SK-N-SH treated with all-trans-retinoic acid at 6 μM for 48 hours (cell line): ENCODE measurements around the gene CHRNB1.
A peak's percentile ranks its signal among the peaks of the same experiment; 100 is the strongest.

ENCODE experiments used
- ATAC-seq: fragments of 200-7000 bp; cut with Tn5 transposase; 3 replicates; pipeline ENCODE4 v1.9.1; 2020; ENCODE audit warnings: mild to moderate bottlenecking, moderate library complexity
- ARNTL ChIP-seq: fragments of 450-650 bp; formaldehyde crosslinking; IDR thresholded peaks from 2 replicates; pipeline ENCODE4 v1.5.0; 2020; ENCODE audit warnings: low read depth, mild to moderate bottlenecking, moderate library complexity, borderline replicate concordance
- BACH2 ChIP-seq: fragments of 250-450 bp; sonication (Bioruptor Pico); IDR thresholded peaks from 2 replicates; pipeline ENCODE4 v1.9.0; 2021; ENCODE audit warnings: mild to moderate bottlenecking, borderline replicate concordance
- CSDC2 ChIP-seq: fragments of 250-450 bp; sonication (Bioruptor Pico); IDR thresholded peaks from 2 replicates; pipeline ENCODE4 v1.5.0; 2020; ENCODE audit warnings: mild to moderate bottlenecking, moderate library complexity
- GLIS3 ChIP-seq: fragments of 250-450 bp; sonication (Bioruptor Pico); IDR thresholded peaks from 2 replicates; pipeline ENCODE4 v1.5.0; 2020; ENCODE audit warnings: mild to moderate bottlenecking, moderate library complexity
- ISL1 ChIP-seq: fragments of 250-450 bp; sonication (Bioruptor Pico); IDR thresholded peaks from 2 replicates; pipeline ENCODE4 v2.1.2; 2022; ENCODE audit warnings: mild to moderate bottlenecking, moderate library complexity
- OSR1 ChIP-seq: fragments of 250-450 bp; sonication (Bioruptor Pico); IDR thresholded peaks from 2 replicates; pipeline ENCODE4 v1.8.0; 2022; ENCODE audit warnings: moderate library complexity, mild to moderate bottlenecking, inconsistent platforms
- RARB ChIP-seq: fragments of 250-450 bp; sonication (Bioruptor Pico); IDR thresholded peaks from 2 replicates; pipeline ENCODE4 v1.8.0; 2021; ENCODE audit warnings: mild to moderate bottlenecking, moderate library complexity
- TCF4 ChIP-seq: fragments of 250-450 bp; sonication (Bioruptor Pico); IDR thresholded peaks from 2 replicates; pipeline ENCODE4 v1.8.0; 2021; ENCODE audit warnings: mild to moderate bottlenecking, moderate library complexity, borderline replicate concordance
- TOX ChIP-seq: fragments of 250-450 bp; sonication (Bioruptor Pico); IDR thresholded peaks from 2 replicates; pipeline ENCODE4 v1.8.0; 2021; ENCODE audit warnings: mild to moderate bottlenecking, moderate library complexity, borderline replicate concordance
- ZC3H10 ChIP-seq: fragments of 250-450 bp; sonication (Bioruptor Pico); IDR thresholded peaks from 2 replicates; pipeline ENCODE4 v1.5.1; 2021; ENCODE audit warnings: mild to moderate bottlenecking, moderate library complexity
- ZFP3 ChIP-seq: fragments of 250-450 bp; sonication (Bioruptor Pico); IDR thresholded peaks from 2 replicates; pipeline ENCODE4 v1.5.0; 2020; ENCODE audit warnings: mild to moderate bottlenecking, moderate library complexity
- ZNF565 ChIP-seq: fragments of 450-650 bp; formaldehyde crosslinking; conservative IDR thresholded peaks from 2 replicates; pipeline ENCODE4 v1.5.0; 2020; ENCODE audit warnings: low read depth, mild to moderate bottlenecking, moderate library complexity
- ZNF70 ChIP-seq: fragments of 450-650 bp; formaldehyde crosslinking; IDR thresholded peaks from 2 replicates; pipeline ENCODE4 v1.5.0; 2020; ENCODE audit warnings: mild to moderate bottlenecking, moderate library complexity
- ZNF8 ChIP-seq: fragments of 450-650 bp; formaldehyde crosslinking; IDR thresholded peaks from 2 replicates; pipeline ENCODE4 v1.5.0; 2020; ENCODE audit warnings: mild to moderate bottlenecking, moderate library complexity
- TF ChIP-seq, protein P1 (sequence below): fragments of 250-450 bp; sonication (Bioruptor Pico); IDR thresholded peaks from 2 replicates; pipeline ENCODE4 v1.5.1; 2021; ENCODE audit warnings: mild to moderate bottlenecking, moderate library complexity
- TF ChIP-seq, protein P2 (sequence below): fragments of 250-450 bp; sonication (Bioruptor Pico); IDR thresholded peaks from 2 replicates; pipeline ENCODE4 v1.5.1; 2020; ENCODE audit warnings: low read depth, mild to moderate bottlenecking, moderate library complexity
- TF ChIP-seq, protein P3 (sequence below): fragments of 250-450 bp; sonication (Bioruptor Pico); IDR thresholded peaks from 2 replicates; pipeline ENCODE4 v1.5.0; 2020; ENCODE audit warnings: mild to moderate bottlenecking, moderate library complexity
- TF ChIP-seq, protein P4 (sequence below): fragments of 250-450 bp; sonication (Bioruptor Pico); IDR thresholded peaks from 2 replicates; pipeline ENCODE4 v1.8.0; 2020; ENCODE audit warnings: mild to moderate bottlenecking, moderate library complexity, borderline replicate concordance
- TF ChIP-seq, protein P5 (sequence below): fragments of 250-450 bp; sonication (Bioruptor Pico); IDR thresholded peaks from 2 replicates; pipeline ENCODE4 v1.8.0; 2021; ENCODE audit warnings: low read depth, mild to moderate bottlenecking, moderate library complexity, borderline replicate concordance

Gene CHRNB1

DNA sequence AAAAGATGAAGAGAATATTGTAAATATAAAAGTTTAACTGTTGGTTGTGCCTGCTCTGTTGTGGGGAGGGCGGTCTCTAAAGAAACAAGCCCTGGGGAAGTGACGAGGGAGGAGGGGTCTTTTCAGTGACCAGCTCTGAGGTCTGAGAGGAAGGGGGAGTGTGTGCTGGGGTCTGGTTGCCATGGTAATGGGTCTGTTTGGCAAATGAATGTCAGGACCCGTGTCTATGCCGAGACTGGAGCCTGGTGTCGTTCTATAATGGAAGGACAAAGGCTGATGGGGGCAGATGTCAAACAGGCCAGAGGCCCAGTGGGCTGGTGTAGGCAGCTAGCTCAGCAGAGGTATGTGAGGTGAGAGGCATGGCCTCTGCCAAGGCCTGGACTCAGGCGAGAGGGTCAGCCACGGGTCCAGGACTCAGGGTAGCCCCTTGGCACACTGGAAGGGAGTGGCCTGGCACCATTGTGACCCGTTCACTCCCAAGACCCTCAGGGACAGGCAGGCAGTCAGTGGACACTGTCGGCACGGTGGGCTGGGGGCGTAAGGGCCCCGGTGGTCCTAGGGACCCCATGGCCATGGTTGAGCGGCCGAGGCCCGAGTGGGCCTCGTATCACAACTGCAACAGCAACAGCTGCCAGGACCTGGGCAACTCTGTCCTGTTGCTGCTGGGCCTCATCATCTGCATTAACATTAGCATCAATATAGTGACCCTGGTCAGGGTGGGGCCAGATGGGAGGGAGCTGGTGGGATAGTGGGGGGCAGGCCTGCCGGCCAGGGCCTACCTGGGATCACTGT lies 24.8 kb upstream of the CHRNB1 start, which contains the start of gene SPEM1:
Gene SPEM1 (plus strand): TSS at position 506 of the 792 bp plus-strand sequence. CDS start 61 bp downstream, at position 567.
- TF ChIP-seq GLIS3: no peak
- no peak for TF ChIP-seq BACH2 (CRISPR knock-in tag)
- no peak for TF ChIP-seq OSR1
- TF ChIP-seq, protein P1, sequence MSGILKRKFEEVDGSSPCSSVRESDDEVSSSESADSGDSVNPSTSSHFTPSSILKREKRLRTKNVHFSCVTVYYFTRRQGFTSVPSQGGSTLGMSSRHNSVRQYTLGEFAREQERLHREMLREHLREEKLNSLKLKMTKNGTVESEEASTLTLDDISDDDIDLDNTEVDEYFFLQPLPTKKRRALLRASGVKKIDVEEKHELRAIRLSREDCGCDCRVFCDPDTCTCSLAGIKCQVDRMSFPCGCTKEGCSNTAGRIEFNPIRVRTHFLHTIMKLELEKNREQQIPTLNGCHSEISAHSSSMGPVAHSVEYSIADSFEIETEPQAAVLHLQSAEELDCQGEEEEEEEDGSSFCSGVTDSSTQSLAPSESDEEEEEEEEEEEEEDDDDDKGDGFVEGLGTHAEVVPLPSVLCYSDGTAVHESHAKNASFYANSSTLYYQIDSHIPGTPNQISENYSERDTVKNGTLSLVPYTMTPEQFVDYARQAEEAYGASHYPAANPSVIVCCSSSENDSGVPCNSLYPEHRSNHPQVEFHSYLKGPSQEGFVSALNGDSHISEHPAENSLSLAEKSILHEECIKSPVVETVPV: no peak
- no peak for TF ChIP-seq ISL1
- TF ChIP-seq ARNTL (CRISPR knock-in tag): no peak
- TF ChIP-seq ZNF565: no peak
- TF ChIP-seq ZFP3 (CRISPR knock-in tag): no peak
- TF ChIP-seq RARB: no peak
- no peak for TF ChIP-seq TOX (CRISPR knock-in tag)
- TF ChIP-seq, protein P2, sequence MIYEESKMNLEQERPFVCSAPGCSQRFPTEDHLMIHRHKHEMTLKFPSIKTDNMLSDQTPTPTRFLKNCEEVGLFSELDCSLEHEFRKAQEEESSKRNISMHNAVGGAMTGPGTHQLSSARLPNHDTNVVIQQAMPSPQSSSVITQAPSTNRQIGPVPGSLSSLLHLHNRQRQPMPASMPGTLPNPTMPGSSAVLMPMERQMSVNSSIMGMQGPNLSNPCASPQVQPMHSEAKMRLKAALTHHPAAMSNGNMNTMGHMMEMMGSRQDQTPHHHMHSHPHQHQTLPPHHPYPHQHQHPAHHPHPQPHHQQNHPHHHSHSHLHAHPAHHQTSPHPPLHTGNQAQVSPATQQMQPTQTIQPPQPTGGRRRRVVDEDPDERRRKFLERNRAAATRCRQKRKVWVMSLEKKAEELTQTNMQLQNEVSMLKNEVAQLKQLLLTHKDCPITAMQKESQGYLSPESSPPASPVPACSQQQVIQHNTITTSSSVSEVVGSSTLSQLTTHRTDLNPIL: no peak
- TF ChIP-seq, protein P3, sequence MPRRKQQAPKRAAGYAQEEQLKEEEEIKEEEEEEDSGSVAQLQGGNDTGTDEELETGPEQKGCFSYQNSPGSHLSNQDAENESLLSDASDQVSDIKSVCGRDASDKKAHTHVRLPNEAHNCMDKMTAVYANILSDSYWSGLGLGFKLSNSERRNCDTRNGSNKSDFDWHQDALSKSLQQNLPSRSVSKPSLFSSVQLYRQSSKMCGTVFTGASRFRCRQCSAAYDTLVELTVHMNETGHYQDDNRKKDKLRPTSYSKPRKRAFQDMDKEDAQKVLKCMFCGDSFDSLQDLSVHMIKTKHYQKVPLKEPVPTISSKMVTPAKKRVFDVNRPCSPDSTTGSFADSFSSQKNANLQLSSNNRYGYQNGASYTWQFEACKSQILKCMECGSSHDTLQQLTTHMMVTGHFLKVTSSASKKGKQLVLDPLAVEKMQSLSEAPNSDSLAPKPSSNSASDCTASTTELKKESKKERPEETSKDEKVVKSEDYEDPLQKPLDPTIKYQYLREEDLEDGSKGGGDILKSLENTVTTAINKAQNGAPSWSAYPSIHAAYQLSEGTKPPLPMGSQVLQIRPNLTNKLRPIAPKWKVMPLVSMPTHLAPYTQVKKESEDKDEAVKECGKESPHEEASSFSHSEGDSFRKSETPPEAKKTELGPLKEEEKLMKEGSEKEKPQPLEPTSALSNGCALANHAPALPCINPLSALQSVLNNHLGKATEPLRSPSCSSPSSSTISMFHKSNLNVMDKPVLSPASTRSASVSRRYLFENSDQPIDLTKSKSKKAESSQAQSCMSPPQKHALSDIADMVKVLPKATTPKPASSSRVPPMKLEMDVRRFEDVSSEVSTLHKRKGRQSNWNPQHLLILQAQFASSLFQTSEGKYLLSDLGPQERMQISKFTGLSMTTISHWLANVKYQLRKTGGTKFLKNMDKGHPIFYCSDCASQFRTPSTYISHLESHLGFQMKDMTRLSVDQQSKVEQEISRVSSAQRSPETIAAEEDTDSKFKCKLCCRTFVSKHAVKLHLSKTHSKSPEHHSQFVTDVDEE (CRISPR knock-in tag): no peak
- no peak for TF ChIP-seq ZNF8 (CRISPR knock-in tag)

DNA sequence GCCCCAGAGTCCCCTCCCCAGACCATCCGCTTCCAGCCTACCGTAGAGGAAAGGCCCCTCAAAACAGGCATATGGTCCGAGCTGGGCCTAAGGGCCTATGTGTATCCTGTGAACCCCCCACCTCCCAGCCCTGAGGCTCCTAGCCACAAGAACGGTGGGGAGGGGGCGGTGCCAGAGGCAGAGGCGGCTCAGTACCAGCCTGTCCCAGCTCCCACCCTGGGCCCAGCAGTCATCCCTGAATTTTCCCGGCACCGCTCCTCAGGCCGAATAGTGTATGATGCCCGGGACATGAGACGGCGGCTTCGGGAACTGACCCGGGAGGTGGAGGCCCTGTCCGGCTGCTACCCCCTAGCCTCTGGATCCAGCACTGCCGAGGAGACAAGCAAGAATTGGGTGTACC lies 23.7 kb upstream of the CHRNB1 start:
- no peak for ATAC-seq
- TF ChIP-seq, protein P4, sequence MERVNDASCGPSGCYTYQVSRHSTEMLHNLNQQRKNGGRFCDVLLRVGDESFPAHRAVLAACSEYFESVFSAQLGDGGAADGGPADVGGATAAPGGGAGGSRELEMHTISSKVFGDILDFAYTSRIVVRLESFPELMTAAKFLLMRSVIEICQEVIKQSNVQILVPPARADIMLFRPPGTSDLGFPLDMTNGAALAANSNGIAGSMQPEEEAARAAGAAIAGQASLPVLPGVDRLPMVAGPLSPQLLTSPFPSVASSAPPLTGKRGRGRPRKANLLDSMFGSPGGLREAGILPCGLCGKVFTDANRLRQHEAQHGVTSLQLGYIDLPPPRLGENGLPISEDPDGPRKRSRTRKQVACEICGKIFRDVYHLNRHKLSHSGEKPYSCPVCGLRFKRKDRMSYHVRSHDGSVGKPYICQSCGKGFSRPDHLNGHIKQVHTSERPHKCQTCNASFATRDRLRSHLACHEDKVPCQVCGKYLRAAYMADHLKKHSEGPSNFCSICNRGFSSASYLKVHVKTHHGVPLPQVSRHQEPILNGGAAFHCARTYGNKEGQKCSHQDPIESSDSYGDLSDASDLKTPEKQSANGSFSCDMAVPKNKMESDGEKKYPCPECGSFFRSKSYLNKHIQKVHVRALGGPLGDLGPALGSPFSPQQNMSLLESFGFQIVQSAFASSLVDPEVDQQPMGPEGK (CRISPR knock-in tag): no peak
- TF ChIP-seq ZNF70 (CRISPR knock-in tag): no peak

More for the DNA sequence above, 24.8 kb upstream of the CHRNB1 start, which contains the start of gene SPEM1:
- peak; percentile 15 for ATAC-seq

DNA sequence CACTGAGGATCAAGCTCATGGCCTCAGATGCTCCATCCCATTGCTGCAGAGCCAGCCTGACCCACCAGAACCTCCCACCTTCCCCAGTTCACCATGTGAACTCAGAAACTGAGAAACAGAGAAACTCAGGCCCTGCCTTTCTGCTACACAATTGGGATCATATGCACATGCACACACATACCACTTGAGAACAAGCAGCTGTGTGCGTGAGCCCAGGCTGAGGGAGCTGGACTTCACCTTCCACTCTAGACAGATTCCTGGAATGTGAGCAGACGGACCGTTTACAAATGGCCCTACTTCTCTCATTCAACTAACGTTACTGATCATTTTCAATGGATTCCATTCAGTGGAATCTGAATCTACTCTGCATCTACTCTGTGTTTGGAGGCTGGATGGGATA lies 21.2 kb upstream of the CHRNB1 start:
- no peak for TF ChIP-seq TOX (CRISPR knock-in tag)
- TF ChIP-seq TCF4 (CRISPR knock-in tag): no peak
- no peak for TF ChIP-seq OSR1
- TF ChIP-seq ZC3H10: no peak
- TF ChIP-seq CSDC2 (CRISPR knock-in tag): no peak
- TF ChIP-seq, protein P5, sequence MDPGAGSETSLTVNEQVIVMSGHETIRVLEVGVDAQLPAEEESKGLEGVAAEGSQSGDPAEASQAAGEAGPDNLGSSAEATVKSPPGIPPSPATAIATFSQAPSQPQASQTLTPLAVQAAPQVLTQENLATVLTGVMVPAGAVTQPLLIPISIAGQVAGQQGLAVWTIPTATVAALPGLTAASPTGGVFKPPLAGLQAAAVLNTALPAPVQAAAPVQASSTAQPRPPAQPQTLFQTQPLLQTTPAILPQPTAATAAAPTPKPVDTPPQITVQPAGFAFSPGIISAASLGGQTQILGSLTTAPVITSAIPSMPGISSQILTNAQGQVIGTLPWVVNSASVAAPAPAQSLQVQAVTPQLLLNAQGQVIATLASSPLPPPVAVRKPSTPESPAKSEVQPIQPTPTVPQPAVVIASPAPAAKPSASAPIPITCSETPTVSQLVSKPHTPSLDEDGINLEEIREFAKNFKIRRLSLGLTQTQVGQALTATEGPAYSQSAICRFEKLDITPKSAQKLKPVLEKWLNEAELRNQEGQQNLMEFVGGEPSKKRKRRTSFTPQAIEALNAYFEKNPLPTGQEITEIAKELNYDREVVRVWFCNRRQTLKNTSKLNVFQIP (CRISPR knock-in tag): no peak
- TF ChIP-seq, protein P1: no peak
- TF ChIP-seq, all 23 proteins: peak for 0
- ATAC-seq: no peak
